Astrocyte (in vitro differentiated cells and primary cell): ENCODE results near the gene PIK3R3. TPM values are rescaled to one million over a fixed set of nuclear protein-coding genes. Genes with fewer than 3 reads are reported as not detected.

ENCODE experiments used
- DNase-seq: peaks from one replicate; pipeline ENCODE4 v3.0.0-alpha.2; 2010; ENCODE audit warnings: low read depth
- FAIRE-seq: peaks from 2 replicates; lab custom pipeline; 2011; peaks lifted over from hg19 to GRCh38; lab: Jason Lieb, UNC
- H2AFZ ChIP-seq: 2 replicates; pipeline ENCODE4 v1.6.0; 2012; ENCODE audit warnings: low read depth, low read length, inconsistent platforms
- H3K27ac ChIP-seq: 2 replicates; pipeline ENCODE4 v1.5.1; 2011; ENCODE audit warnings: low read depth, low read length, inconsistent platforms
- H3K27me3 ChIP-seq: 2 replicates; pipeline ENCODE4 v1.6.0; 2011; ENCODE audit warnings: low read length, inconsistent platforms; ENCODE audit not compliant: insufficient read depth
- H3K36me3 ChIP-seq: 2 replicates; pipeline ENCODE4 v1.5.1; 2011; ENCODE audit warnings: low read length, inconsistent platforms; ENCODE audit not compliant: insufficient read depth
- H3K4me1 ChIP-seq: 2 replicates; pipeline ENCODE4 v1.5.1; 2011; ENCODE audit warnings: low read length, inconsistent platforms; ENCODE audit not compliant: insufficient read depth
- H3K4me2 ChIP-seq: 2 replicates; pipeline ENCODE4 v1.6.0; 2012; ENCODE audit warnings: low read length, inconsistent platforms
- H3K4me3 ChIP-seq: 2 replicates; pipeline ENCODE4 v1.5.1; 2011; ENCODE audit warnings: low read depth, mild to moderate bottlenecking, low read length, inconsistent platforms; ENCODE audit not compliant: insufficient read depth
- H3K79me2 ChIP-seq: 2 replicates; pipeline ENCODE4 v1.6.0; 2012; ENCODE audit warnings: mild to moderate bottlenecking, low read length, inconsistent platforms; ENCODE audit not compliant: insufficient read depth
- H3K9ac ChIP-seq: 2 replicates; pipeline ENCODE4 v1.6.0; 2012; ENCODE audit warnings: mild to moderate bottlenecking, low read length, inconsistent platforms
- H3K9me3 ChIP-seq: 2 replicates; pipeline ENCODE4 v1.5.1; 2012; ENCODE audit warnings: low read depth, mild to moderate bottlenecking, low read length, inconsistent platforms; ENCODE audit not compliant: insufficient read depth
- H4K20me1 ChIP-seq: 2 replicates; pipeline ENCODE4 v1.6.0; 2012; ENCODE audit warnings: low read length, inconsistent platforms; ENCODE audit not compliant: insufficient read depth
- H3K27ac Mint-ChIP-seq: one replicate; pipeline ENCODE4 v1.8.0; 2021; ENCODE audit warnings: mild to moderate bottlenecking, mixed read lengths; ENCODE audit not compliant: unreplicated experiment
- H3K27me3 Mint-ChIP-seq: one replicate; pipeline ENCODE4 v1.8.0; 2021; ENCODE audit warnings: low read depth, mixed read lengths; ENCODE audit not compliant: unreplicated experiment
- H3K36me3 Mint-ChIP-seq: one replicate; pipeline ENCODE4 v1.8.0; 2021; ENCODE audit warnings: low read depth, mixed read lengths; ENCODE audit not compliant: unreplicated experiment
- H3K4me1 Mint-ChIP-seq: one replicate; pipeline ENCODE4 v1.8.0; 2021; ENCODE audit warnings: low read depth, mixed read lengths; ENCODE audit not compliant: unreplicated experiment
- H3K4me3 Mint-ChIP-seq: one replicate; pipeline ENCODE4 v1.8.0; 2021; ENCODE audit warnings: mild to moderate bottlenecking, moderate library complexity, mixed read lengths; ENCODE audit not compliant: unreplicated experiment
- H3K9me3 Mint-ChIP-seq: one replicate; pipeline ENCODE4 v1.8.0; 2021; ENCODE audit warnings: mild to moderate bottlenecking, mixed read lengths; ENCODE audit not compliant: unreplicated experiment
- EZH2 ChIP-seq: IDR thresholded peaks from 2 replicates; pipeline ENCODE4 v1.6.1; 2012; ENCODE audit warnings: mild to moderate bottlenecking, low read length, inconsistent platforms; ENCODE audit not compliant: insufficient read depth
- total RNA-seq: library from RNA; stranded (reverse); gene quantifications from 2 replicates; pipeline ENCODE4 v1.2.1, GENCODE V29; 2021
- TF ChIP-seq, protein P1 (sequence below): IDR thresholded peaks from 2 replicates; pipeline ENCODE4 v1.5.1; 2011; ENCODE audit warnings: low read depth, mild to moderate bottlenecking, inconsistent platforms, low read length, moderate library complexity; ENCODE audit not compliant: insufficient read depth

PIK3R3 gene
- total RNA-seq, 1 donor from 2014 or later = 68.4 TPM

DNA sequence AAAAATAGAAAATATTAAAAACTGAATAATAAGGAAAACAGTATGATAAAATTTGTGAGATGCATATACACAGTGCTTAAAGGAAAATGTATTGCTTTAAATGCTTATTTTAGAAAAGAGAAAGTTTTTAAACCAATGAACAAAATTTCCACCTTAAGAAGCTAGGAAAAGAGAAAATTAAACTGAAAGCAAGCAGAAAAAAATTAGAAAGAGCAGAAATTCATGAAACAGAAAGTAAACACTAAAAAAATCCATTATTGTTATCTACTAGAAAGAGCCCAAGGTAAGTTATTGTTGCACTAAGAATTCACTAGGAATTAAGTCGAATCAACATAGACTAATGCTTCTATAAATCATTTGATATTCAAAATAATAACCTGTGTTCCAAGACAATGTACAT, 67.7 kb downstream of the PIK3R3 start:
- no peak overlapping the region for H3K27ac ChIP-seq
- H3K4me2 ChIP-seq = no peak overlapping the region
- no peak overlapping the region for H3K4me3 ChIP-seq
- H3K79me2 ChIP-seq = no peaks in the 10 kb centered on the region
- no peak for FAIRE-seq
- H3K27ac Mint-ChIP-seq = no peak overlapping the region
- H3K27me3 Mint-ChIP-seq = no peaks in the 10 kb centered on the region
- H3K9me3 Mint-ChIP-seq = no peaks in the 10 kb centered on the region
- no peak for TF ChIP-seq EZH2
- TF ChIP-seq, protein P1, sequence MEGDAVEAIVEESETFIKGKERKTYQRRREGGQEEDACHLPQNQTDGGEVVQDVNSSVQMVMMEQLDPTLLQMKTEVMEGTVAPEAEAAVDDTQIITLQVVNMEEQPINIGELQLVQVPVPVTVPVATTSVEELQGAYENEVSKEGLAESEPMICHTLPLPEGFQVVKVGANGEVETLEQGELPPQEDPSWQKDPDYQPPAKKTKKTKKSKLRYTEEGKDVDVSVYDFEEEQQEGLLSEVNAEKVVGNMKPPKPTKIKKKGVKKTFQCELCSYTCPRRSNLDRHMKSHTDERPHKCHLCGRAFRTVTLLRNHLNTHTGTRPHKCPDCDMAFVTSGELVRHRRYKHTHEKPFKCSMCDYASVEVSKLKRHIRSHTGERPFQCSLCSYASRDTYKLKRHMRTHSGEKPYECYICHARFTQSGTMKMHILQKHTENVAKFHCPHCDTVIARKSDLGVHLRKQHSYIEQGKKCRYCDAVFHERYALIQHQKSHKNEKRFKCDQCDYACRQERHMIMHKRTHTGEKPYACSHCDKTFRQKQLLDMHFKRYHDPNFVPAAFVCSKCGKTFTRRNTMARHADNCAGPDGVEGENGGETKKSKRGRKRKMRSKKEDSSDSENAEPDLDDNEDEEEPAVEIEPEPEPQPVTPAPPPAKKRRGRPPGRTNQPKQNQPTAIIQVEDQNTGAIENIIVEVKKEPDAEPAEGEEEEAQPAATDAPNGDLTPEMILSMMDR = no peak
- no peak overlapping the region for H2AFZ ChIP-seq
- H4K20me1 ChIP-seq = peaks cover 5% of the 10 kb centered on the region
- DNase-seq = no peak
- H3K9me3 ChIP-seq = no peaks in the 10 kb centered on the region
- no peaks in the 10 kb centered on the region for H3K4me1 ChIP-seq
- H3K4me3 Mint-ChIP-seq = no peak overlapping the region
- no peaks in the 10 kb centered on the region for H3K27me3 ChIP-seq
- H3K4me1 Mint-ChIP-seq = peaks cover 3% of the 10 kb centered on the region
- H3K9ac ChIP-seq = no peak overlapping the region
- H3K36me3 ChIP-seq = peaks cover 10% of the 10 kb centered on the region
- peaks cover 12% of the 10 kb centered on the region for H3K36me3 Mint-ChIP-seq

DNA sequence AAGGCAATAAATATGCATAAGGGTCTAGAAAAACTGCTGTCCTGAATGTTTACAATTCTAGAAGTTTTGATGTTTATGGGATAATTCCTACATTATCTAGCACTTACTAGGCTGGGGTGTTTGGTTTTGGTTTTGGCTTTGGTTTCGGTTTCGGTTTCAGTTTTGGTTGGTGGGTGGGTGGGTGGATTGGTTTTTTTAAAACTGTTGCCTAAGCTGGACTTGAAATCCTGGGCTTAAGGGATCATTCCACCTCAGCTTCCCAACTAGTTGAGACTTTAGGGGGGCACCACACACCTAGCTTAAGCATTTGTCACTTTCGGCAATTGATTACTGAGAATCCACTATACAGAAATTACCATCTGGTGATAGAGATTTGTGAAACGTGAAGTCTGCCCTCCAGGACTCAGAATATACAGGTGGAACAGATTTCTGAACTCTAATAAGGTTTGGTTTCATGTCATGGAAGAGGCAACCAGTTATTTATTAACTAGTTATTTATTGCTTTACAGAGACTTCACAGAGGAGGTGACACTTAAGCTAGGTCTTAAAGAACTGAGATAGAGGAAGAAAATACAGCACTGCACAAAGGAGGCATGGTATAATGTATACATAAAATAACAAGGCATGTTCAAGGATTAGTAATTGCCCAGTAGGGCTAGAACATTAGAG, 69.6 kb downstream of the PIK3R3 start:
- peak overlapping the region; percentile 20 for H3K4me2 ChIP-seq
- peaks cover 3% of the 10 kb centered on the region for H3K4me1 Mint-ChIP-seq
- H3K9me3 Mint-ChIP-seq = no peaks in the 10 kb centered on the region
- H3K36me3 ChIP-seq = peaks cover 10% of the 10 kb centered on the region
- no peaks in the 10 kb centered on the region for H4K20me1 ChIP-seq
- no peak overlapping the region for H3K27ac Mint-ChIP-seq
- H3K9ac ChIP-seq = no peak overlapping the region
- H3K27me3 Mint-ChIP-seq = no peaks in the 10 kb centered on the region
- H2AFZ ChIP-seq = no peak overlapping the region
- H3K4me3 ChIP-seq = no peak overlapping the region
- no peaks in the 10 kb centered on the region for H3K4me1 ChIP-seq
- no peaks in the 10 kb centered on the region for H3K9me3 ChIP-seq
- no peak overlapping the region for H3K4me3 Mint-ChIP-seq
- H3K27ac ChIP-seq = no peak overlapping the region
- no peak for TF ChIP-seq EZH2
- TF ChIP-seq, protein P1 = no peak
- peaks cover 21% of the 10 kb centered on the region for H3K36me3 Mint-ChIP-seq
- no peaks in the 10 kb centered on the region for H3K79me2 ChIP-seq
- DNase-seq (no peak), FAIRE-seq (no peak)
- no peaks in the 10 kb centered on the region for H3K27me3 ChIP-seq

DNA sequence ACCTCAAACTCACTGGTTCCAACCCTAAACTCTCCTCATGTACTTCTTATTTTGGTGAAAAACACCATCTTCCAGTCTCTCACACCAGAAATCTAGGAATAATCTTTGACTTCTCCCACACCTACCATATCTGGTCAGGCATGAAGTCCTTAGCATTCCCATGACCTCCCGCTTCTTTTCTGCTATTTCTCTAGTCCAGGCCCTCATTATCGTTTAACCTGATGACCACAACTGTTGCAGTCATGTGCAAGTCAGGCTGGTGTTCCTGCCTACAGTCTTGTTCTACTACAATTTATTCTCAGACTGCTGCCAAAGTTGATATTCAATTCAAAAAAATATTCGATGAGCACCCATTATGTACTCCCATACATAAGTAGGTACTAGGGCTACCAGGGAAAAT, 71.3 kb downstream of the PIK3R3 start:
- no peak overlapping the region for H3K27ac Mint-ChIP-seq

More for the DNA sequence above, 71.3 kb downstream of the PIK3R3 start:
- Mint-ChIP-seq H3K36me3 (peaks cover 35% of the 10 kb centered on the region), H3K4me3 (no peak overlapping the region), H3K9me3 (peaks cover 1% of the 10 kb centered on the region), H3K27me3 (no peaks in the 10 kb centered on the region), H3K4me1 (peaks cover 3% of the 10 kb centered on the region)
- no peak overlapping the region for H2AFZ ChIP-seq
- H3K4me1 ChIP-seq = no peaks in the 10 kb centered on the region
- H3K9ac ChIP-seq = no peak overlapping the region
- no peak overlapping the region for H3K27ac ChIP-seq
- H3K4me3 ChIP-seq = no peak overlapping the region
- no peaks in the 10 kb centered on the region for H3K27me3 ChIP-seq
- FAIRE-seq (no peak), DNase-seq (no peak)
- H3K36me3 ChIP-seq = peaks cover 7% of the 10 kb centered on the region
- no peaks in the 10 kb centered on the region for H3K79me2 ChIP-seq
- no peaks in the 10 kb centered on the region for H4K20me1 ChIP-seq
- TF ChIP-seq EZH2 = no peak
- TF ChIP-seq, protein P1 = no peak
- no peaks in the 10 kb centered on the region for H3K9me3 ChIP-seq
- no peak overlapping the region for H3K4me2 ChIP-seq
